Tibial artery (tissue), 4 donors: Measurements from ENCODE around the gene YWHAQ.
A peak's percentile ranks its signal among the peaks of the same experiment; 100 is the strongest.

Experiments used
- DNase-seq, 2 donors: peaks; one replicate each; pipeline ENCODE4 v3.0.0-alpha.2; 2019
- H3K27ac ChIP-seq, 2 donors: fragments of 200-600 bp; sonication (generic) in 1 of 2; 1 replicate in 1 of 2; 2 replicates in 1 of 2; pipeline ENCODE4 v1.5.1; 2018 to 2019; ENCODE audit warnings: mild to moderate bottlenecking in 1 of 2
- H3K27me3 ChIP-seq, 2 donors: fragments of 200-600 bp; sonication (generic) in 1 of 2; one replicate each; pipeline versions ENCODE4 v1.5.1 to v1.6.0; 2016 to 2019
- H3K36me3 ChIP-seq, 3 donors: fragments of 200-600 bp; sonication (generic) in 2 of 3; one replicate each; pipeline ENCODE4 v1.5.1; 2016 to 2019; ENCODE audit warnings: mild to moderate bottlenecking in 2 of 3
- H3K4me1 ChIP-seq, 4 donors: fragments of 200-600 bp; sonication (generic) in 2 of 4; 1 replicate in 3 of 4; 2 replicates in 1 of 4; pipeline ENCODE4 v1.5.1; 2016 to 2019
- H3K4me3 ChIP-seq, 2 donors: fragments of 200-600 bp; sonication (generic) in 1 of 2; 1 replicate in 1 of 2; 2 replicates in 1 of 2; pipeline ENCODE4 v1.5.1; 2018 to 2019; ENCODE audit warnings: mild to moderate bottlenecking in 2 of 2
- H3K9me3 ChIP-seq, 3 donors: fragments of 200-600 bp; sonication (generic) in 1 of 3; one replicate each; pipeline ENCODE4 v1.5.1; 2016 to 2019
- CTCF ChIP-seq, 2 experiments: fragments of 200-600 bp in 1 of 2; fragments of 450-650 bp in 1 of 2; IDR thresholded peaks; one replicate each; pipeline ENCODE4 v1.5.1; 2017 to 2019; ENCODE audit warnings: antibody characterized with exemption in 2 of 2, mild to moderate bottlenecking in 1 of 2, moderate library complexity in 1 of 2
- intact Hi-C: fragments of 100-400 bp; cut with DNase I; formaldehyde crosslinking; loops from one replicate; pipeline ENCODE4 v1.15.0; 2023; ENCODE audit warnings: low total_unique reads

YWHAQ gene

DNA sequence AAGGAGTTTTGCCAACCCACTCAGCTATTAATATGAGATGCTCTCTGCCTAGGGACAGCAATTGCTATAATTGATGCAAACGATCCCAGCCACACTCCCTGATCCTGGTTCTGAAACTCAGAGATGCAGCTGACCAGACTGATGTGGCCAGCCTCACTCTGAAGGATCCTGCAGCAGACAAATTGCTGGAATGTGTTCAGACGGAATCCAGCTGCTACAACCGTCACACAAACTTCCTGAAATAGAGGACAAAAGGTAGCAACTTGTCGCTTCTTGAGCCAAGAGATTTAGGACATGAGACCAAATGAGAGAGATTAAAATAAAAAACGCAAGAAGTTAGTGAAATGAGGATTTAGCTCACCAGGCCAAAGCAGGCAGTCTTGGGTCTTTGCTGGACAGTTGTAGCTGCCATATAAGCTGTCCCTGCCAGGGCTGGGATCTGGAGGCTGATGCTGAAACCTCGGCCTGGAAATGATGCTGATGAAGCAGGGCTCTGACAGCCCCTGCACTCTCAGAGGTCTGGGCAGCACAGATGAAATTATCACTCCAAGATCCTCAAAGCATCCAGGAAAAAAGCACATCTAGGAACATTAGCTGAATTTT is 8.3 kb upstream of the YWHAQ start:
- no peak overlapping the region for H3K27ac ChIP-seq
- intact Hi-C loops, result loop anchor here (10.0 kb wide), 2 partner anchors 56 to 214 kb away; partner anchors contain the start of genes CPSF3 and ITGB1BP1
- H3K4me1 ChIP-seq, result peaks cover 0 to 13% (median 6%) of the 10 kb centered on the region in 4 donors
- H3K4me3 ChIP-seq, result no peak overlapping the region
- no peaks in the 10 kb centered on the region for H3K9me3 ChIP-seq
- H3K36me3 ChIP-seq, result no peaks in the 10 kb centered on the region
- TF ChIP-seq CTCF (IDR thresholded peaks at IDR 0.05), result no peak
- no peak for DNase-seq
- H3K27me3 ChIP-seq, result no peaks in the 10 kb centered on the region

GRCh38 chr2:9638532-9638931 is 7.7 kb upstream of the YWHAQ start:
- intact Hi-C loops, result loop anchor here (10.0 kb wide), 2 partner anchors 56 to 214 kb away; partner anchors contain the start of genes CPSF3 and ITGB1BP1

GRCh38 chr2:9637330-9637729 is 6.5 kb upstream of the YWHAQ start:
- Histone ChIP-seq H3K9me3 (no peaks in the 10 kb centered on the region), H3K4me3 (no peak overlapping the region), H3K27me3 (no peaks in the 10 kb centered on the region), H3K36me3 (no peaks in the 10 kb centered on the region), H3K27ac (no peak overlapping the region), H3K4me1 (peaks cover 0 to 21% (median 6%) of the 10 kb centered on the region in 4 donors)
- intact Hi-C loops, result loop anchor here (10.0 kb wide), 2 partner anchors 57 to 213 kb away; partner anchors contain the start of genes CPSF3 and ITGB1BP1
- no peak for TF ChIP-seq CTCF (IDR thresholded peaks at IDR 0.05)
- DNase-seq, result no peak

More at GRCh38 chr2:9638532-9638931, 7.7 kb upstream of the YWHAQ start:
- DNase-seq, result peak; percentile 89 to 90
- Histone ChIP-seq H3K27ac (peak overlapping the region in 1 of 2 donors; percentile 20), H3K4me3 (no peak overlapping the region), H3K36me3 (no peaks in the 10 kb centered on the region), H3K27me3 (no peaks in the 10 kb centered on the region), H3K4me1 (peaks cover 0 to 13% (median 6%) of the 10 kb centered on the region in 4 donors), H3K9me3 (no peaks in the 10 kb centered on the region)
- no peak for TF ChIP-seq CTCF (IDR thresholded peaks at IDR 0.05)

- no peak for DNase-seq
- no peak overlapping the region for H3K27ac ChIP-seq
- peaks cover 0 to 38% (median 19%) of the 10 kb centered on the region in 4 donors for H3K4me1 ChIP-seq
- intact Hi-C loops, result loop anchor here (5.0 to 10.0 kb wide), 3 partner anchors 61 to 209 kb away; partner anchors contain the start of genes CPSF3 and ITGB1BP1
- no peaks in the 10 kb centered on the region for H3K36me3 ChIP-seq
- TF ChIP-seq CTCF (IDR thresholded peaks at IDR 0.05), result no peak
- no peaks in the 10 kb centered on the region for H3K9me3 ChIP-seq
- no peaks in the 10 kb centered on the region for H3K27me3 ChIP-seq
- H3K4me3 ChIP-seq, result no peak overlapping the region
Measured at GRCh38 chr2:9634133-9634532, 3.3 kb upstream of the YWHAQ start.

- Histone ChIP-seq H3K27ac (peak overlapping the region; percentile 91 to 97), H3K36me3 (peaks cover 0 to 6% (median 0%) of the 10 kb centered on the region in 3 donors), H3K4me3 (no peak overlapping the region), H3K9me3 (no peaks in the 10 kb centered on the region), H3K4me1 (peaks cover 0 to 46% (median 29%) of the 10 kb centered on the region in 4 donors), H3K27me3 (no peaks in the 10 kb centered on the region)
- intact Hi-C loops, result loop anchor here (5.0 to 10.0 kb wide), 3 partner anchors 63 to 207 kb away; partner anchors contain the start of genes CPSF3 and ITGB1BP1
- DNase-seq, result peak in 1 of 2 donors; percentile 27
- TF ChIP-seq CTCF (IDR thresholded peaks at IDR 0.05), result no peak
Measured at GRCh38 chr2:9631878-9632700, 1.3 kb upstream of the YWHAQ start.
